ENCODE results near the gene RNF186.

- no peak for TF ChIP-seq EZH2phosphoT487 (IDR thresholded peaks at IDR 0.05; ENCODE audit: low read length)
- TF ChIP-seq EZH2 (optimal IDR thresholded peaks at IDR 0.05; ENCODE audit: low read depth, low read length) = no peak
- TF ChIP-seq CTCF (IDR thresholded peaks at IDR 0.05; ENCODE audit: low read length) = no peak
Observed at GRCh38 chr1:19858893-19859292, 43.8 kb upstream of the RNF186 start.
